ENCODE data around the gene MTHFD2.
A peak's percentile ranks its signal among the peaks of the same experiment; 100 is the strongest.

The MTHFD2 gene

DNA sequence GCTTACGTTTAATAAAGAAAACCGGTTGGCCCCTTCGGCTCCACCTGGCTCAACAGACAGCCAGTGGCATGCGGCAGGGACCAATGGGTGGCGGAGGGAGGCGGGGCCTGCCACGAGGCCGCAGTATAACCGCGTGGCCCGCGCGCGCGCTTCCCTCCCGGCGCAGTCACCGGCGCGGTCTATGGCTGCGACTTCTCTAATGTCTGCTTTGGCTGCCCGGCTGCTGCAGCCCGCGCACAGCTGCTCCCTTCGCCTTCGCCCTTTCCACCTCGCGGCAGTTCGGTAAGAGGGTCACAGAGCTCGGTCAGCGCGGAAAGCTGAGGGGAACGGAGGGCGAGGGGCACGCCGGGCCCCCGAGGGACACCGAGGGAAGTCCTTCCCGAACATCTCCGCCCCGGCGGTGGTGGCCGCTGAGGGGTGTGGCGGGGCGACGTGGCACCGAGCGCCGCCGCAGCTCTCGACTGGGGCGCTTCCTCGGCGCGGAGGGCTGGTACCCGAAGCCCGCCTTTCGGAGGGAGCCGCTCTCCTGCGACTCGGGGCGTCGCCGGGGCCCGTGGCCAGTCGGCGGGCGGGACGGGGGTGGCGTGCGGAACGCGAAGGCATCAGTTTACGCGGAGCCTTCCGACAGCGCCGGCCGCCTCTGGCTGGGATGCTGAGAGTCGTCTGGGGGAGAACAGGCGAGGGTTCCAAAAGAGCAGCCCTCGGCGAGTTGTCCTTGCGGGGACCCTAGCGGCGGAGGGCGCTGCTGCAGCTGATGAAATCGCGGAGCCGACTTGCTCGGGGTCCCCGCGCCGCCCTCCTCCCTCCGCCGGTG, at the start of gene MTHFD2:
MTHFD2 (plus strand) TSS at position 155 of the 814 bp plus-strand sequence; CDS start at position 182, 27 bp downstream.
- H3K36me3 ChIP-seq (ENCODE audit: low read depth): peaks cover 46% of the 10 kb centered on the region
- DNase-seq (ENCODE audit: low spot score): peak; percentile 96
- peak within 1 kb of the TSS; percentile 80 for H3K27ac ChIP-seq (ENCODE audit: poor library complexity, severe bottlenecking)
- peaks cover 26% of the 10 kb centered on the region for H3K4me1 ChIP-seq (ENCODE audit: insufficient read depth, poor library complexity, severe bottlenecking)
- H3K9me3 ChIP-seq (ENCODE audit: severe bottlenecking): no peaks in the 10 kb centered on the region
- TF ChIP-seq CTCF (IDR thresholded peaks at IDR 0.05; ENCODE audit: poor library complexity, severe bottlenecking): peak; percentile 82
- H3K27me3 ChIP-seq (ENCODE audit: insufficient read depth, poor library complexity, severe bottlenecking): no peaks in the 10 kb centered on the region
- ATAC-seq (ENCODE audit: low read depth): peak; percentile 93
- H3K4me3 ChIP-seq (ENCODE audit: severe bottlenecking): peak within 1 kb of the TSS; percentile 91

DNA sequence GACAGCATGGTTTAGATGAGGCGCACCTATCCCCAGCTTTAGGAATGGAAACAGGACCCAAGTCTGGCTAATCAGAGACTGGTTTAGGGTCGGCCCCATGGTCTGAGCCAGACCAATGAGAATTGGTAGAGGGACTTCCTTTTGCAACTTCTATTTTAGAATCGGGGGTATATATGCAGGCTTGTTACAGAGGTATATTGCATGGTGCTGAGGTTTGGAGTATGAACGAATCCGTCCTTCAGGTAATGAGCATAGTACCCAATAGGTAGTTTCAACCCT, 49.2 kb upstream of the MTHFD2 start:
- H3K27ac ChIP-seq (ENCODE audit: poor library complexity, severe bottlenecking): no peak overlapping the region
- ATAC-seq (ENCODE audit: low read depth) (no peak), DNase-seq (ENCODE audit: low spot score) (no peak)
- peaks cover 30% of the 10 kb centered on the region for H3K36me3 ChIP-seq (ENCODE audit: low read depth)
- H3K9me3 ChIP-seq (ENCODE audit: severe bottlenecking): no peaks in the 10 kb centered on the region
- H3K4me3 ChIP-seq (ENCODE audit: severe bottlenecking): no peak overlapping the region
- no peaks in the 10 kb centered on the region for H3K27me3 ChIP-seq (ENCODE audit: insufficient read depth, poor library complexity, severe bottlenecking)
- no peak for TF ChIP-seq CTCF (IDR thresholded peaks at IDR 0.05; ENCODE audit: poor library complexity, severe bottlenecking)
- H3K4me1 ChIP-seq (ENCODE audit: insufficient read depth, poor library complexity, severe bottlenecking): no peaks in the 10 kb centered on the region

- Histone ChIP-seq H3K27ac (ENCODE audit: poor library complexity, severe bottlenecking) (no peak overlapping the region), H3K9me3 (ENCODE audit: severe bottlenecking) (no peaks in the 10 kb centered on the region), H3K4me3 (ENCODE audit: severe bottlenecking) (no peak overlapping the region), H3K4me1 (ENCODE audit: insufficient read depth, poor library complexity, severe bottlenecking) (no peaks in the 10 kb centered on the region), H3K36me3 (ENCODE audit: low read depth) (peaks cover 32% of the 10 kb centered on the region), H3K27me3 (ENCODE audit: insufficient read depth, poor library complexity, severe bottlenecking) (no peaks in the 10 kb centered on the region)
- no peak for TF ChIP-seq CTCF (IDR thresholded peaks at IDR 0.05; ENCODE audit: poor library complexity, severe bottlenecking)
- DNase-seq (ENCODE audit: low spot score): no peak
- no peak for ATAC-seq (ENCODE audit: low read depth)
Measured at GRCh38 chr2:74149570-74150319, 48.7 kb upstream of the MTHFD2 start.

GRCh38 chr2:74152954-74153353, 45.5 kb upstream of the MTHFD2 start:
- Histone ChIP-seq H3K9me3 (ENCODE audit: severe bottlenecking) (no peaks in the 10 kb centered on the region), H3K4me3 (ENCODE audit: severe bottlenecking) (no peak overlapping the region), H3K4me1 (ENCODE audit: insufficient read depth, poor library complexity, severe bottlenecking) (no peaks in the 10 kb centered on the region), H3K36me3 (ENCODE audit: low read depth) (peaks cover 63% of the 10 kb centered on the region), H3K27ac (ENCODE audit: poor library complexity, severe bottlenecking) (no peak overlapping the region), H3K27me3 (ENCODE audit: insufficient read depth, poor library complexity, severe bottlenecking) (no peaks in the 10 kb centered on the region)
- ATAC-seq (ENCODE audit: low read depth) (no peak), DNase-seq (ENCODE audit: low spot score) (no peak)
- no peak for TF ChIP-seq CTCF (IDR thresholded peaks at IDR 0.05; ENCODE audit: poor library complexity, severe bottlenecking)

DNA sequence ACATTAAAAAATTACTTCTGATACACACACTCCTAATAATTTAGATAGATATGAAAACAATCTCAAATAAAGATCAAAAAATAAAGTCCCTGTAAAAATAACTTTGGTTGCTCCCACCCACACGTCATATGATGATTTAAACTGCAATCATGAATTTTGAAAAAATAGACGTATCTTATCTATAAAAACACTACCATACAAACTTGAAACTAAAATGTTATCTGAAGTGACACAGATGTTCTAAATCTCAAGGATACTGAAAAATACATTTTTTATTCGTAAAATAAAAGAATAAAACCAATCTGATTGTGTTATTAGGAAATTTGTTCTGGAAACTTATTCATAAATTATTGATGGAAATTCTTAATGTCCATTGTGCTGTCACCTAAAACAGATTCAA, 42.6 kb upstream of the MTHFD2 start:
- TF ChIP-seq CTCF (IDR thresholded peaks at IDR 0.05; ENCODE audit: poor library complexity, severe bottlenecking): no peak
- Histone ChIP-seq H3K27me3 (ENCODE audit: insufficient read depth, poor library complexity, severe bottlenecking) (no peaks in the 10 kb centered on the region), H3K36me3 (ENCODE audit: low read depth) (peaks cover 91% of the 10 kb centered on the region)

More for the DNA sequence above, 42.6 kb upstream of the MTHFD2 start:
- no peaks in the 10 kb centered on the region for H3K4me1 ChIP-seq (ENCODE audit: insufficient read depth, poor library complexity, severe bottlenecking)
- H3K4me3 ChIP-seq (ENCODE audit: severe bottlenecking): no peak overlapping the region
- DNase-seq (ENCODE audit: low spot score): no peak
- no peak overlapping the region for H3K27ac ChIP-seq (ENCODE audit: poor library complexity, severe bottlenecking)
- no peaks in the 10 kb centered on the region for H3K9me3 ChIP-seq (ENCODE audit: severe bottlenecking)
- ATAC-seq (ENCODE audit: low read depth): no peak

Data from RWPE2 (cell line).